H1 (cell line): ENCODE results near the gene LPP. TPM values are rescaled to one million over a fixed set of nuclear protein-coding genes. Genes with fewer than 3 reads are reported as not detected.

ENCODE experiments used
- CTCF ChIA-PET: fragments of 300-600 bp; sonication (Branson Sonifier 250); formaldehyde crosslinking; loops from one replicate; lab custom pipeline; 2021; ENCODE audit not compliant: partially characterized antibody; lab: Charles Lee
- POLR2A ChIA-PET: fragments of 300-600 bp; sonication (Branson Sonifier 250); formaldehyde crosslinking; loops from one replicate; lab custom pipeline; 2021; ENCODE audit warnings: inconsistent platforms; ENCODE audit not compliant: partially characterized antibody; lab: Charles Lee
- DNase-seq, 2 experiments: peaks; one replicate each; pipeline versions ENCODE4 v3.0.0 to v3.0.0-alpha.2; 2010 to 2022; ENCODE audit warnings: low spot score in 2 of 2, low read depth in 1 of 2, mixed read lengths in 1 of 2
- FAIRE-seq: peaks from 2 replicates; lab custom pipeline; 2011; peaks lifted over from hg19 to GRCh38; lab: Jason Lieb, UNC
- H2AFZ ChIP-seq: 2 replicates; pipeline ENCODE4 v1.8.1; 2012; ENCODE audit warnings: low read length, inconsistent platforms
- H2AK5ac ChIP-seq: 2 replicates; pipeline ENCODE4 v1.6.1; 2013; ENCODE audit warnings: low read depth, low read length
- H2BK120ac ChIP-seq: replicated peaks from 2 replicates; pipeline ENCODE3; 2013; ENCODE audit warnings: low read depth, low read length, inconsistent platforms
- H2BK12ac ChIP-seq: 2 replicates; pipeline ENCODE4 v1.6.1; 2013; ENCODE audit warnings: low read depth, low read length
- H2BK15ac ChIP-seq: 2 replicates; pipeline ENCODE4 v1.6.1; 2013; ENCODE audit warnings: low read length
- H2BK20ac ChIP-seq: 2 replicates; pipeline ENCODE4 v1.6.1; 2013; ENCODE audit warnings: low read length
- H2BK5ac ChIP-seq: 2 replicates; pipeline ENCODE4 v1.6.1; 2013; ENCODE audit warnings: low read depth, low read length
- H3K14ac ChIP-seq: 2 replicates; pipeline ENCODE4 v1.6.1; 2013; ENCODE audit warnings: inconsistent platforms; ENCODE audit not compliant: insufficient read length
- H3K18ac ChIP-seq: 2 replicates; pipeline ENCODE4 v1.6.1; 2013; ENCODE audit warnings: low read length; ENCODE audit errors: extremely low read depth
- H3K23ac ChIP-seq: 2 replicates; pipeline ENCODE4 v1.6.1; 2013; ENCODE audit warnings: inconsistent platforms; ENCODE audit not compliant: insufficient read length
- H3K23me2 ChIP-seq: 2 replicates; pipeline ENCODE4 v1.6.1; 2013; ENCODE audit warnings: low read depth, low read length
- H3K27ac ChIP-seq: 2 replicates; pipeline ENCODE4 v1.6.1; 2011; ENCODE audit warnings: low read depth, low read length, inconsistent platforms
- H3K27me3 ChIP-seq, 4 experiments: replicated peaks in 1 of 4; 1 replicate in 1 of 4; 2 replicates in 3 of 4; pipeline versions ENCODE4 v1.6.1 to v1.8.1; 2011 to 2013; ENCODE audit warnings: low read length in 3 of 4, mild to moderate bottlenecking in 3 of 4, inconsistent platforms in 2 of 4, mixed read lengths in 2 of 4, moderate library complexity in 1 of 4; ENCODE audit not compliant: control insufficient read depth in 3 of 4, insufficient read depth in 3 of 4; ENCODE audit errors: extremely low read depth in 1 of 4
- H3K36me3 ChIP-seq, 4 experiments: 2 replicates each; pipeline versions ENCODE4 v1.6.1 to v1.8.1; 2011 to 2013; ENCODE audit warnings: mild to moderate bottlenecking in 4 of 4, low read length in 3 of 4, moderate library complexity in 2 of 4, control low read depth in 1 of 4, inconsistent platforms in 1 of 4; ENCODE audit not compliant: insufficient read depth in 4 of 4, control insufficient read depth in 2 of 4
- H3K4ac ChIP-seq: replicated peaks from 2 replicates; pipeline ENCODE3; 2013; ENCODE audit warnings: low read length, low read depth, mixed read lengths, inconsistent platforms; ENCODE audit not compliant: insufficient read length
- H3K4me1 ChIP-seq, 4 experiments: replicated peaks in 1 of 4; 1 replicate in 1 of 4; 2 replicates in 3 of 4; pipeline versions ENCODE4 v1.6.1 to v1.8.1; 2011 to 2013; ENCODE audit warnings: low read length in 3 of 4, inconsistent platforms in 2 of 4, mixed read lengths in 1 of 4; ENCODE audit not compliant: insufficient read depth in 4 of 4, control insufficient read depth in 3 of 4
- H3K4me2 ChIP-seq, 2 experiments: 2 replicates each; pipeline versions ENCODE4 v1.6.1 to v1.8.1; 2011 to 2013; ENCODE audit warnings: low read depth in 2 of 2, low read length in 2 of 2, control low read depth in 1 of 2, inconsistent platforms in 1 of 2, mild to moderate bottlenecking in 1 of 2; ENCODE audit not compliant: insufficient read depth in 1 of 2
- H3K4me3 ChIP-seq, 4 experiments: fragments of 200-600, 300-600 bp in 1 of 4; sonication (generic), shearing (Covaris generic), sonication (Bioruptor Twin) in 1 of 4; 2 replicates each; pipeline versions ENCODE4 v1.5.1 to v1.8.1; 2011 to 2016; ENCODE audit warnings: low read length in 4 of 4, low read depth in 3 of 4, control low read depth in 2 of 4, inconsistent platforms in 2 of 4, mild to moderate bottlenecking in 2 of 4, mixed read lengths in 1 of 4, moderate library complexity in 1 of 4; ENCODE audit not compliant: insufficient read depth in 2 of 4; ENCODE audit errors: extremely low read depth in 1 of 4
- H3K56ac ChIP-seq: replicated peaks from 2 replicates; pipeline ENCODE3; 2013; ENCODE audit warnings: low read depth, mild to moderate bottlenecking, mixed read lengths, low read length, inconsistent platforms; ENCODE audit not compliant: insufficient read length
- H3K79me1 ChIP-seq: 2 replicates; pipeline ENCODE4 v1.6.1; 2013; ENCODE audit warnings: low read depth, low read length, control low read depth
- H3K79me2 ChIP-seq, 2 experiments: 2 replicates each; pipeline versions ENCODE4 v1.6.1 to v1.8.1; 2012 to 2013; ENCODE audit warnings: low read length in 2 of 2, mild to moderate bottlenecking in 2 of 2, inconsistent platforms in 1 of 2; ENCODE audit not compliant: insufficient read depth in 2 of 2, control insufficient read depth in 1 of 2
- H3K9ac ChIP-seq, 4 experiments: replicated peaks in 1 of 4; 1 replicate in 1 of 4; 2 replicates in 3 of 4; pipeline versions ENCODE4 v1.6.1 to v1.8.1; 2011 to 2013; ENCODE audit warnings: low read depth in 3 of 4, low read length in 3 of 4, control low read depth in 2 of 4, mild to moderate bottlenecking in 2 of 4, moderate library complexity in 2 of 4, inconsistent platforms in 1 of 4; ENCODE audit errors: extremely low read depth in 1 of 4
- H3K9me3 ChIP-seq, 2 experiments: 2 replicates each; pipeline versions ENCODE4 v1.6.1 to v1.8.1; 2012 to 2013; ENCODE audit warnings: mild to moderate bottlenecking in 2 of 2, moderate library complexity in 2 of 2, control low read depth in 1 of 2, inconsistent platforms in 1 of 2, low read depth in 1 of 2, low read length in 1 of 2, mixed read lengths in 1 of 2; ENCODE audit not compliant: insufficient read depth in 2 of 2
- H4K20me1 ChIP-seq, 2 experiments: replicated peaks in 1 of 2; 2 replicates each; pipeline versions ENCODE3 to v1.8.1; 2011 to 2013; ENCODE audit warnings: inconsistent platforms in 2 of 2, low read length in 2 of 2, mild to moderate bottlenecking in 1 of 2; ENCODE audit not compliant: insufficient read depth in 2 of 2, control insufficient read depth in 1 of 2
- H4K5ac ChIP-seq: 2 replicates; pipeline ENCODE4 v1.6.1; 2013; ENCODE audit warnings: low read length, low read depth, mixed read lengths, inconsistent platforms; ENCODE audit not compliant: insufficient read length
- H4K8ac ChIP-seq: 2 replicates; pipeline ENCODE4 v1.8.0; 2013; ENCODE audit warnings: mild to moderate bottlenecking, moderate library complexity, low read length, inconsistent platforms; ENCODE audit not compliant: insufficient read depth; ENCODE audit errors: extremely low read depth
- H4K91ac ChIP-seq: replicated peaks from 2 replicates; pipeline ENCODE3; 2013; ENCODE audit warnings: low read length, mixed read lengths, inconsistent platforms; ENCODE audit not compliant: insufficient read length
- EGR1 ChIP-seq: IDR thresholded peaks from 2 replicates; pipeline ENCODE4 v1.6.1; 2011; ENCODE audit warnings: low read depth, low read length, borderline replicate concordance
- FOSL1 ChIP-seq: IDR thresholded peaks from 2 replicates; pipeline ENCODE4 v1.6.1; 2011; ENCODE audit warnings: mild to moderate bottlenecking, low read depth, low read length, moderate library complexity; ENCODE audit not compliant: insufficient read depth
- JUN ChIP-seq: IDR thresholded peaks from 2 replicates; pipeline ENCODE4 v1.6.1; 2011; ENCODE audit warnings: low read depth, mild to moderate bottlenecking, improper control_type of control experiment, low read length
- JUND ChIP-seq: IDR thresholded peaks from 2 replicates; pipeline ENCODE4 v1.6.1; 2011; ENCODE audit warnings: mild to moderate bottlenecking, improper control_type of control experiment, low read length
- KDM4A ChIP-seq: IDR thresholded peaks from one replicate; pipeline ENCODE4 v1.7.1; 2012; ENCODE audit warnings: low read depth, mild to moderate bottlenecking, moderate library complexity, low read length, inconsistent platforms; ENCODE audit not compliant: severe bottlenecking
- POLR2AphosphoS5 ChIP-seq: IDR thresholded peaks from 2 replicates; pipeline ENCODE4 v1.6.1; 2011; ENCODE audit warnings: low read depth, low read length
- RBBP5 ChIP-seq: IDR thresholded peaks from 2 replicates; pipeline ENCODE4 v1.7.1; 2012; ENCODE audit warnings: low read depth, mild to moderate bottlenecking, inconsistent platforms, low read length, moderate library complexity, borderline replicate concordance
- SAP30 ChIP-seq: fragments of 300-600 bp; sonication (generic); IDR thresholded peaks from 2 replicates; pipeline ENCODE4 v1.7.1; 2012; ENCODE audit warnings: low read length, moderate library complexity, mild to moderate bottlenecking, inconsistent platforms; ENCODE audit not compliant: insufficient read depth, insufficient replicate concordance
- SP2 ChIP-seq: IDR thresholded peaks from 2 replicates; pipeline ENCODE4 v1.6.1; 2012; ENCODE audit warnings: mild to moderate bottlenecking, low read length, inconsistent platforms
- SRF ChIP-seq: IDR thresholded peaks from 2 replicates; pipeline ENCODE4 v1.6.1; 2011; ENCODE audit warnings: mild to moderate bottlenecking, low read depth, low read length, moderate library complexity
- WGBS, 2 experiments: shearing (Covaris generic) in 1 of 2; methylation state at CpG; one replicate each; pipeline versions ENCODE4 v1.1.6 to v1.1.7; 2013 to 2015; ENCODE audit warnings: low lambda C conversion rate in 2 of 2, mixed read lengths in 2 of 2, inconsistent platforms in 1 of 2, low coverage in 1 of 2, missing lambda C conversion rate in 1 of 2; ENCODE audit not compliant: insufficient replicate concordance in 2 of 2, insufficient coverage in 1 of 2, insufficient read length in 1 of 2; ENCODE audit errors: extremely low coverage in 1 of 2, missing lambda C conversion rate in 1 of 2; 5-methylcytosine and 5-hydroxymethylcytosine counted together
- polyA plus RNA-seq, 7 experiments: library from polyadenylated mRNA; depleted of rRNA in 3 of 7; stranded (reverse) in 5 of 7; unstranded in 2 of 7; fragments of >200 nt in 5 of 7; fragments of 200-250 nt in 2 of 7; gene quantifications; 1 replicate in 5 of 7; 2 replicates in 1 of 7; 4 replicates in 1 of 7; pipeline versions ENCODE4 v1.2.1 to v1.2.3, GENCODE V29; 2011 to 2013; ENCODE audit warnings: missing spikeins in 2 of 7, mixed read lengths in 2 of 7
- total RNA-seq: library from RNA; stranded (reverse); fragmentation: NEBNext Ultra II Directional; extraction: Animal tissue kit (Norgen Biotek cat#: 25700); gene quantifications from 2 replicates; pipeline ENCODE4 v1.2.1, GENCODE V29; 2021

The LPP gene
- total and polyA plus RNA-seq, 2 of the 8 experiments (the other 6 are each of a cell fraction or from before 2014, with no cell fraction given) = 10.0 to 53.3 TPM

DNA sequence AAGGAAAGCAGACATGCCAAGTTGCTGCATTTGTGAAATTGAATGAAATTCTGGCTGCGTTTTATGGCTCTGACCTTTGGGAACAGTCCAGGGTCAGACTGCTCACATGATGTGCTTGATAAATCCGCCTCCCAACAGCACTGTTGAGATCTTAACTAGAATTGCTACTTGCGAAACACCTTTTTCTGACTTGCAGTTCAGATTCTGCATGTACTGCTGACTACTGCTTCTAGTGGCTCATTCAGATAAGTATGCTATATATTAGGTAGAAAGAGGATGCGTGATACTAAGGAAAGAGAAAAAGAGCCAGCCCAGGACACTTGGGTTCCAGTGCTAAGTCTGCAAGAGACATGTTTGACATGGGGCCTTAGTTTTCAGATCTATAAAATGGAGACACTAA lies 129.4 kb downstream of the LPP start:
- no peak for FAIRE-seq
- no peaks in the 10 kb centered on the region for H3K9me3 ChIP-seq
- H4K8ac ChIP-seq = no peak overlapping the region
- H3K56ac ChIP-seq = no peak overlapping the region
- DNase-seq = no peak
- no peak overlapping the region for H3K23ac ChIP-seq
- H3K14ac ChIP-seq = no peak overlapping the region
- H2AFZ ChIP-seq = no peak overlapping the region
- no peak overlapping the region for H2BK20ac ChIP-seq
- no peak overlapping the region for H4K91ac ChIP-seq
- H2BK5ac ChIP-seq = no peak overlapping the region
- no peak overlapping the region for H2BK12ac ChIP-seq
- no peaks in the 10 kb centered on the region for H3K36me3 ChIP-seq
- H3K18ac ChIP-seq = no peak overlapping the region
- H3K27me3 ChIP-seq = peaks cover 0 to 1% (median 0%) of the 10 kb centered on the region in 4 experiments; a peak in 1 of 7 replicates
- H3K23me2 ChIP-seq = no peaks in the 10 kb centered on the region; the same call in 1 of the 2 replicates
- no peak overlapping the region for H2BK120ac ChIP-seq
- no peak overlapping the region for H3K4ac ChIP-seq
- no peak overlapping the region for H2AK5ac ChIP-seq
- TF ChIP-seq SAP30 (no peak), EGR1 (no peak), JUN (no peak), RBBP5 (no peak), SP2 (no peak), SRF (no peak), POLR2AphosphoS5 (no peak), JUND (no peak), KDM4A (no peak), FOSL1 (no peak)
- H2BK15ac ChIP-seq = no peak overlapping the region
- peaks cover 0 to 6% (median 1%) of the 10 kb centered on the region in 4 experiments; a peak in 2 of 7 replicates for H3K4me1 ChIP-seq
- H3K79me2 ChIP-seq = peaks cover 0 to 15% of the 10 kb centered on the region in 2 experiments; a peak in 1 of 4 replicates
- WGBS, 2 experiments = 84% methylated on average over 4 of the region's 4 CpGs; no CpG with 5 or more reads in 1 of the 2 experiments
- ChIA-PET POLR2A (interaction anchor here (0.6 to 0.9 kb wide), 2 partner anchors 13 to 14 kb away, joined by 3 to 4 read pairs; no protein-coding TSS in a partner anchor), CTCF (interaction anchor here (1.3 to 4.2 kb wide), 5 partner anchors 16 to 543 kb away, joined by 3 to 12 read pairs (median 5); no protein-coding TSS in a partner anchor)
- H4K5ac ChIP-seq = no peak overlapping the region
- no peak overlapping the region for H3K27ac ChIP-seq
- no peak overlapping the region for H3K4me2 ChIP-seq
- H3K9ac ChIP-seq = no peak overlapping the region
- H3K4me3 ChIP-seq = no peak overlapping the region
- H4K20me1 ChIP-seq = peaks cover 0 to 1% of the 10 kb centered on the region in 2 experiments
- H3K79me1 ChIP-seq = peaks cover 2% of the 10 kb centered on the region
